HepG2 (cell line): ENCODE measurements around the gene ELP5. TPM values are rescaled to one million over a fixed set of nuclear protein-coding genes. Genes with fewer than 3 reads are reported as not detected.

Source experiments
- ARID3A ChIP-seq: IDR thresholded peaks from 2 replicates; pipeline ENCODE4 v1.6.1; 2012; ENCODE audit warnings: low read depth, low read length, improper control_type of control experiment
- ATF7 ChIP-seq, 2 experiments: fragments of 450-650 bp in 1 of 2; sonication (generic) in 1 of 2; formaldehyde crosslinking in 1 of 2; IDR thresholded peaks; 2 replicates each; pipeline versions ENCODE4 v1.4.0 to v1.6.1; 2016 to 2020; ENCODE audit warnings: antibody characterized with exemption in 1 of 2, mild to moderate bottlenecking in 1 of 2, missing genetic modification reagents in 1 of 2
- CAMTA2 ChIP-seq: sonication (generic); formaldehyde crosslinking; IDR thresholded peaks from 2 replicates; pipeline ENCODE4 v1.4.0; 2020; ENCODE audit warnings: mild to moderate bottlenecking, missing genetic modification reagents, borderline replicate concordance
- CBX1 ChIP-seq: IDR thresholded peaks from one replicate; pipeline ENCODE4 v1.6.1; 2016; ENCODE audit warnings: antibody characterized with exemption, low read depth
- DNMT1 ChIP-seq: sonication (generic); formaldehyde crosslinking; IDR thresholded peaks from 2 replicates; pipeline ENCODE4 v1.5.1; 2020; ENCODE audit warnings: mild to moderate bottlenecking, missing genetic modification reagents
- ISL2 ChIP-seq: sonication (generic); formaldehyde crosslinking; IDR thresholded peaks from 2 replicates; pipeline ENCODE4 v1.5.0; 2020; ENCODE audit warnings: missing genetic modification reagents
- NR2F6 ChIP-seq, 2 experiments: IDR thresholded peaks; 2 replicates each; pipeline ENCODE4 v1.6.1; 2016; ENCODE audit warnings: antibody characterized with exemption in 1 of 2, mild to moderate bottlenecking in 1 of 2
- PRDM15 ChIP-seq: sonication (generic); formaldehyde crosslinking; IDR thresholded peaks from 2 replicates; pipeline ENCODE4 v1.4.0; 2020; ENCODE audit warnings: missing genetic modification reagents
- ZBTB1 ChIP-seq: sonication (generic); formaldehyde crosslinking; IDR thresholded peaks from 2 replicates; pipeline ENCODE4 v1.4.0; 2020; ENCODE audit warnings: missing genetic modification reagents, borderline replicate concordance
- ZNF329 ChIP-seq: sonication (generic); formaldehyde crosslinking; IDR thresholded peaks from 2 replicates; pipeline ENCODE4 v1.9.0; 2021; ENCODE audit warnings: low read depth, mild to moderate bottlenecking, missing genetic modification reagents
- ZNF407 ChIP-seq: sonication (generic); formaldehyde crosslinking; IDR thresholded peaks from one replicate; pipeline ENCODE4 v1.5.1; 2020; ENCODE audit warnings: mild to moderate bottlenecking, missing genetic modification reagents; ENCODE audit errors: not compliant biosample characterization
- ZNF570 ChIP-seq: sonication (generic); formaldehyde crosslinking; IDR thresholded peaks from 2 replicates; pipeline ENCODE4 v1.4.0; 2020; ENCODE audit warnings: mild to moderate bottlenecking, missing genetic modification reagents, borderline replicate concordance
- ZNF607 ChIP-seq: sonication (generic); formaldehyde crosslinking; IDR thresholded peaks from 2 replicates; pipeline ENCODE4 v1.5.1; 2020; ENCODE audit warnings: missing genetic modification reagents, mild to moderate bottlenecking, borderline replicate concordance
- ZNF766 ChIP-seq: sonication (generic); formaldehyde crosslinking; IDR thresholded peaks from 2 replicates; pipeline ENCODE4 v1.5.0; 2020; ENCODE audit warnings: missing genetic modification reagents, borderline replicate concordance
- polyA plus RNA-seq, 8 experiments: library from polyadenylated mRNA; depleted of rRNA in 3 of 8; stranded (reverse) in 7 of 8; unstranded in 1 of 8; fragments of >200 nt; fragmentation: Illumina TruSeq in 4 of 8; extraction: Trizol in 4 of 8; gene quantifications; 2 replicates each; pipeline versions ENCODE4 v1.2.1 to v1.2.3, GENCODE V29; 2011 to 2016; ENCODE audit warnings: low read depth in 4 of 8, missing spikeins in 1 of 8, mixed read lengths in 1 of 8; ENCODE audit not compliant: insufficient read depth in 1 of 8
- total RNA-seq, 5 experiments: library from RNA; depleted of rRNA; stranded (reverse); fragments of >200 nt; fragmentation: Illumina TruSeq; extraction: Trizol; gene quantifications; 2 replicates each; pipeline ENCODE4 v1.2.3, GENCODE V29; 2016; ENCODE audit warnings: low read depth in 1 of 5

ELP5 gene
- total and polyA plus RNA-seq, 2 of the 13 experiments (the other 11 are each of a cell fraction or from before 2014, with no cell fraction given): 67.6 to 69.8 TPM

GRCh38 chr17:7258731-7259554, 6.9 kb downstream of the ELP5 start (continued):
- TF ChIP-seq ZBTB1 (CRISPR knock-in tag): no peak
- TF ChIP-seq ZNF766 (CRISPR knock-in tag): no peak
- no peak for TF ChIP-seq ZNF570 (CRISPR knock-in tag)
- peak; percentile 51 for TF ChIP-seq ZNF407 (CRISPR knock-in tag)
- TF ChIP-seq NR2F6 (IDR thresholded peaks at IDR 0.05): peak; percentile 32; the same call in 1 of the 2 replicates
- 0 out of 2 replicates have a peak, but pooled peaks have one; percentile 23 for TF ChIP-seq NR2F6 (CRISPR knock-in tag; IDR thresholded peaks at IDR 0.05)
- TF ChIP-seq ATF7 (IDR thresholded peaks at IDR 0.05): peak; percentile 51
- TF ChIP-seq ATF7 (CRISPR knock-in tag; IDR thresholded peaks at IDR 0.05): no peak
- TF ChIP-seq CAMTA2 (CRISPR knock-in tag): no peak
- peak; percentile 50 for TF ChIP-seq ISL2 (CRISPR knock-in tag)
- TF ChIP-seq DNMT1 (CRISPR knock-in tag): no peak
- no peak for TF ChIP-seq ZNF329 (CRISPR knock-in tag)
- TF ChIP-seq ARID3A: peak; percentile 63
- peak; percentile 32; the same call in 1 of the 2 replicates for TF ChIP-seq ZNF607
- TF ChIP-seq PRDM15 (CRISPR knock-in tag): no peak
- no peak for TF ChIP-seq CBX1
